Measurements from ENCODE around the gene EGFR. TPM values are rescaled to one million over a fixed set of nuclear protein-coding genes. Genes with fewer than 3 reads are reported as not detected.

EGFR gene
- total RNA-seq, 1 experiment from 2014 or later: 448 TPM

DNA sequence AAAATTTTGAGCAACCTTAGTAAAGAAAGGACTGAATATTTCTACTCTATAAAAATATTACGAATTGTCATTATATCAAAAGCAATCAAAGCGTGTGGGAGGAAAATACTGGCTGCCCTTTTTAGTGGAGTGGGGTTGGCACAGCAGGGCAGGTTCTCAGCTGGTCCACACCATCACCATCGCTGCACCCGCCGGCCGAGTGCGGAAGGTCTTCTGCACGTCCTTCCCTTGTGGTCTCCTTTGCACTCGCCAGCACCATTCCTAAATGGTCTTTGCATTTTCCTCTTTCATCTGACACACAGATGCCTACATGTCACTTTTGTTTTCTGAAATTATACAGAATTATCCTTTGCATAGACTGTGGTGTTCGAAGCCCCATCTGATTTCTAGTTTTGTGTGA is 229.7 kb downstream of the EGFR start:
- CTCF ChIA-PET: interaction anchor here (1.1 to 7.0 kb wide), 5 partner anchors 12 to 474 kb away, joined by 3 to 59 read pairs (median 6); no protein-coding TSS in a partner anchor
- intact Hi-C loops (cut with micrococcal nuclease): no loop called here

GRCh38 chr7:55249332-55249731 is 230.5 kb downstream of the EGFR start:
- Mint-ChIP-seq H3K27me3 (ENCODE audit: insufficient read depth, unreplicated experiment) (peaks cover 12% of the 10 kb centered on the region), H3K36me3 (ENCODE audit: insufficient read depth, unreplicated experiment) (no peaks in the 10 kb centered on the region), H3K9me3 (ENCODE audit: unreplicated experiment) (no peaks in the 10 kb centered on the region), H3K27ac (ENCODE audit: low read depth, unreplicated experiment) (no peak overlapping the region), H3K4me3 (ENCODE audit: unreplicated experiment) (no peak overlapping the region), H3K4me1 (ENCODE audit: insufficient read depth, unreplicated experiment) (peaks cover 12% of the 10 kb centered on the region)
- ChIA-PET POLR2A (interaction anchor here (1.4 kb wide), 1 partner anchor 34 kb away, joined by 3 read pairs; no protein-coding TSS in a partner anchor), CTCF (interaction anchor here (0.7 to 7.0 kb wide), 6 partner anchors 12 to 480 kb away, joined by 3 to 59 read pairs (median 5); no protein-coding TSS in a partner anchor)
- intact Hi-C loops (cut with micrococcal nuclease): no loop called here
- DNase-seq (ENCODE audit: unreplicated experiment): no peak
- TF ChIP-seq, protein P1, sequence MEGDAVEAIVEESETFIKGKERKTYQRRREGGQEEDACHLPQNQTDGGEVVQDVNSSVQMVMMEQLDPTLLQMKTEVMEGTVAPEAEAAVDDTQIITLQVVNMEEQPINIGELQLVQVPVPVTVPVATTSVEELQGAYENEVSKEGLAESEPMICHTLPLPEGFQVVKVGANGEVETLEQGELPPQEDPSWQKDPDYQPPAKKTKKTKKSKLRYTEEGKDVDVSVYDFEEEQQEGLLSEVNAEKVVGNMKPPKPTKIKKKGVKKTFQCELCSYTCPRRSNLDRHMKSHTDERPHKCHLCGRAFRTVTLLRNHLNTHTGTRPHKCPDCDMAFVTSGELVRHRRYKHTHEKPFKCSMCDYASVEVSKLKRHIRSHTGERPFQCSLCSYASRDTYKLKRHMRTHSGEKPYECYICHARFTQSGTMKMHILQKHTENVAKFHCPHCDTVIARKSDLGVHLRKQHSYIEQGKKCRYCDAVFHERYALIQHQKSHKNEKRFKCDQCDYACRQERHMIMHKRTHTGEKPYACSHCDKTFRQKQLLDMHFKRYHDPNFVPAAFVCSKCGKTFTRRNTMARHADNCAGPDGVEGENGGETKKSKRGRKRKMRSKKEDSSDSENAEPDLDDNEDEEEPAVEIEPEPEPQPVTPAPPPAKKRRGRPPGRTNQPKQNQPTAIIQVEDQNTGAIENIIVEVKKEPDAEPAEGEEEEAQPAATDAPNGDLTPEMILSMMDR (IDR thresholded peaks at IDR 0.05; ENCODE audit: unreplicated experiment): no peak
- no TSS peak for BruUV-seq (replicated peaks)

More for the DNA sequence above, 229.7 kb downstream of the EGFR start:
- DNase-seq (ENCODE audit: unreplicated experiment): no peak
- Mint-ChIP-seq H3K27me3 (ENCODE audit: insufficient read depth, unreplicated experiment) (peaks cover 10% of the 10 kb centered on the region), H3K4me3 (ENCODE audit: unreplicated experiment) (no peak overlapping the region), H3K9me3 (ENCODE audit: unreplicated experiment) (no peaks in the 10 kb centered on the region), H3K36me3 (ENCODE audit: insufficient read depth, unreplicated experiment) (no peaks in the 10 kb centered on the region), H3K4me1 (ENCODE audit: insufficient read depth, unreplicated experiment) (peaks cover 12% of the 10 kb centered on the region), H3K27ac (ENCODE audit: low read depth, unreplicated experiment) (no peak overlapping the region)
- TF ChIP-seq, protein P1 (IDR thresholded peaks at IDR 0.05; ENCODE audit: unreplicated experiment): no peak
- BruUV-seq (replicated peaks): no TSS peak
- POLR2A ChIA-PET: interaction anchor here (0.6 to 1.4 kb wide), 3 partner anchors 17 to 34 kb away, joined by 3 read pairs; no protein-coding TSS in a partner anchor

GRCh38 chr7:55250313-55250712 is 231.5 kb downstream of the EGFR start:
- TF ChIP-seq, protein P1 (IDR thresholded peaks at IDR 0.05; ENCODE audit: unreplicated experiment): peak; percentile 53
- H3K27ac Mint-ChIP-seq (ENCODE audit: low read depth, unreplicated experiment): no peak overlapping the region
- POLR2A ChIA-PET: interaction anchor here (0.6 to 1.0 kb wide), 2 partner anchors 22 to 117 kb away, joined by 3 read pairs; no protein-coding TSS in a partner anchor
- no peaks in the 10 kb centered on the region for H3K36me3 Mint-ChIP-seq (ENCODE audit: insufficient read depth, unreplicated experiment)
- peak; percentile 66 for DNase-seq (ENCODE audit: unreplicated experiment)
- H3K9me3 Mint-ChIP-seq (ENCODE audit: unreplicated experiment): no peaks in the 10 kb centered on the region
- H3K4me1 Mint-ChIP-seq (ENCODE audit: insufficient read depth, unreplicated experiment): peaks cover 9% of the 10 kb centered on the region
- no peak overlapping the region for H3K4me3 Mint-ChIP-seq (ENCODE audit: unreplicated experiment)
- CTCF ChIA-PET: interaction anchor here (0.6 to 7.0 kb wide), 5 partner anchors 21 to 476 kb away, joined by 3 to 59 read pairs (median 4); no protein-coding TSS in a partner anchor
- peaks cover 12% of the 10 kb centered on the region for H3K27me3 Mint-ChIP-seq (ENCODE audit: insufficient read depth, unreplicated experiment)
- intact Hi-C loops (cut with micrococcal nuclease): loop anchor here (10.0 kb wide), 1 partner anchor 556 kb away; no protein-coding TSS in a partner anchor
- BruUV-seq (replicated peaks): no TSS peak

DNA sequence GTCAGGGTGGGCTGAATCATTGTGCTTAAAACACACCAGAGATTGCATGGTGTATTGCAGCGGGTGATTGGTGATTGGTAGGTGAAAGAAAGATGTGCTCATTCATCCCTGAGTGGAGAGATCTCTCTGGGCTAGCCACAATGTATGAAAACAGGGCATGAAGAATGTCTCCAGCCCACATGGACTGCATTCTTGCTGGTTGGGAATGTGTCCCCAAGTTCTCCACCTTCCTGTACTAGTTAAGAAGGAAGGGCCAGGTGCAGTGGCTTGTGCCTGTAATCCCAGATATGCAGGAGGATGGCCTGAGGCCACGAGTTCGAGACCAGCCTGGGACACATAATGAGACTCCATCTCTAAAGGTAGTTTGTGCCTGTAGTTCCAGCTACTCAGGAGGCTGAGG is 232.5 kb downstream of the EGFR start:
- Mint-ChIP-seq H3K27ac (ENCODE audit: low read depth, unreplicated experiment) (no peak overlapping the region), H3K27me3 (ENCODE audit: insufficient read depth, unreplicated experiment) (peaks cover 12% of the 10 kb centered on the region), H3K4me1 (ENCODE audit: insufficient read depth, unreplicated experiment) (peaks cover 7% of the 10 kb centered on the region), H3K9me3 (ENCODE audit: unreplicated experiment) (no peaks in the 10 kb centered on the region), H3K36me3 (ENCODE audit: insufficient read depth, unreplicated experiment) (no peaks in the 10 kb centered on the region), H3K4me3 (ENCODE audit: unreplicated experiment) (no peak overlapping the region)
- TF ChIP-seq, protein P1 (IDR thresholded peaks at IDR 0.05; ENCODE audit: unreplicated experiment): no peak
- intact Hi-C loops (cut with micrococcal nuclease): loop anchor here (10.0 kb wide), 1 partner anchor 557 kb away; no protein-coding TSS in a partner anchor
- ChIA-PET POLR2A (interaction anchor here (1.2 kb wide), 1 partner anchor 492 kb away, joined by 4 read pairs; no protein-coding TSS in a partner anchor), CTCF (interaction anchor here (0.6 to 5.9 kb wide), 5 partner anchors 7 to 1984 kb away, joined by 3 to 309 read pairs (median 4); no protein-coding TSS in a partner anchor)
- no peak for DNase-seq (ENCODE audit: unreplicated experiment)
- no TSS peak for BruUV-seq (replicated peaks)
